ENCODE measurements around the gene PDE7B.
"Not testable (repeated sequence)": the region's sequence is repeated elsewhere in the genome, so short reads cannot be mapped to it uniquely, and the experiment has no call there.

The PDE7B gene

DNA sequence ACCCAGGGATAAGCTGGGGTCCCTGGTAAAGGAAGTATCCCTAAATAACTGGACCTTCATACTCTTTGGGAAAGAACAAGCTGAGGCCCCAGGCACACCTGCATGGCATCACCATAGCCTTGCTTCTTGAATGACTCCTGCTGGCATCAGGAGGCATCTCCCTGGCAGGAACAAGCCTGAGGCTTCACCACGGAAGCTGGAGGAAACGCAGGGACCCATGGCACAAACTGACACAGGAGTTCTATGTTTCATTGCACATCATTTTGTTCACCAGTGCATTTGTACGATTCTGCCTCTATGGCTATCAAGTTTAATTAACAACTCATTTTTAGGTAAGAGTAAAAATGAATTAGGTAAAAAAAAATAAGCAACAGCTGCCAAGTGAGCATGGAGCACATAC lies 619 bp upstream of the PDE7B start:
- no peak for DNase-seq

GRCh38 chr6:135852746-135853145 lies 1.2 kb downstream of the PDE7B start:
- no peak for DNase-seq

DNA sequence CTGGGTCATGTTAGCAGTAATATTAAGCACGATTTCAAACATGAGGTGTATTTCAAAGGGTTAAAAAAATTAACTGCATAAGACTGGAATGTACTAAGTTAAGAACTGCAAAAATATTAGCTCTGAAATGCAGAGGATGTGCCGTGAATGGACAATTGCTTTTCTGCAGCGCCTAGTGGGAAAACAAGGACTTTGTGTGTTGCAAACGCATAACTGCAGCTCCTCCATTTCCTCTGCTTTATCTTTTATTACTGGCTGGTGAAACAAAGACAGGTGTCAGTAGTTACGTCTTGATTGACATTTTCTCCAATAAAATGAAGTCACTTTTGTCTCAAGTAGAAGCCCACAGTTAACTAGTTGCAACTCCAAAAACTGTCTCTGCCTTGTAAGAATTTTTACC lies 1.7 kb downstream of the PDE7B start:
- DNase-seq = no peak

DNA sequence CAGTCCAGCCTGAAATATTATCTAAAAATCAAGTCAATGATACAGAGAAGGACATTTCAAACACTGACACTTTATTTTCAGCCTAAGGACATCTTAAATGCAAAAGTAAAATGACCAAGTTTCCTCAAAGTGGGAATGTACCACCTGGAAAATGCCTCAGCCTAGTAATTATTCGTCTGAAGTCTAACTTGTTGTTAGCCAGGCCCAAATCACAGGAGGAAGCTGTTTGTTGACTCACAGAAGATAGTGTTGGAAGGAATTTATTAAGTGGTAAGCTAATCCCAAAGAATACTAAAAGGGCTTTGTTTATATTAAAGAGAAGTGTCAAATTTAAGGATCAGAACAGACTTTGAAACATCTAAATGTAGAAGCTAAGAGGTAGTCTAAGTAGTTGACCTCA lies 2.5 kb downstream of the PDE7B start:
- no peak for DNase-seq

DNA sequence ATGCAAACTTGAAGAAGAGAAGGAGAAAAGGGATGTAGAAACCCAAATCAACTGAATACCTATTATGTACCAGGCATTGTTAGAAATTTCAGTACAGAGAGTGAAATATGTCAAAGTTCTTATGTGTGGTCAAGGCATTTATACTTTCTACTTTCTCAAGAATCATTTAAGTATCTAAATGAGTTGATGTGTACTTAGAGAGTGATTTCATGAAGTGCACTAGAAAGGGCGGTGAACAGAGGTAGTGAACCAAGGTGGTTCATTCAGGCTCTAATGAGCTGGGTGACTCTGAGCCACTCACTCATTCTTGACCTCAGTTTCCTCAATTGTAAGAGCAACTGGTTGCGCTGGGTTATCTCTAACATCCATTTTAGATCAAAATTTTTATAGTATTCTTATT lies 3.3 kb downstream of the PDE7B start:
- DNase-seq = no peak

GRCh38 chr6:135858931-135859330 lies 7.4 kb downstream of the PDE7B start:
- no peak for DNase-seq

DNA sequence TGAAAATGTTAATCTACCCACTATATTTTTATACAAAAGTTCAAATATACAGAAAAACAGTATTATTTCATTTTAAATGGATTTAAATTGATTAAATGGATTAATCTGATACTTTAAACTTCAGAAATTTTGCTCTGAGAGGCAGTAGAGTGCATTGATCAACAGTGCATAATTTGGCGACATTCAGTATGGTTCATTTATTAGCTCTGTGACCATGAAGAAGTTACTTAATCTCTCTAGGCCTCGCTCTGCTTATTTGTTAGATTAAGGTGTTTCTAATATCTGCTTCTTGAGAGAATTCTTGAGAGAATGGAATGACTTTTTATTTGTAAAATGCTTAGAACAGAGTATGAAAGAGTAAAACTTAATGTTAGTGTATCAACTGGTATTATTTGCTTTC lies 8.9 kb downstream of the PDE7B start:
- DNase-seq = no peak

DNA sequence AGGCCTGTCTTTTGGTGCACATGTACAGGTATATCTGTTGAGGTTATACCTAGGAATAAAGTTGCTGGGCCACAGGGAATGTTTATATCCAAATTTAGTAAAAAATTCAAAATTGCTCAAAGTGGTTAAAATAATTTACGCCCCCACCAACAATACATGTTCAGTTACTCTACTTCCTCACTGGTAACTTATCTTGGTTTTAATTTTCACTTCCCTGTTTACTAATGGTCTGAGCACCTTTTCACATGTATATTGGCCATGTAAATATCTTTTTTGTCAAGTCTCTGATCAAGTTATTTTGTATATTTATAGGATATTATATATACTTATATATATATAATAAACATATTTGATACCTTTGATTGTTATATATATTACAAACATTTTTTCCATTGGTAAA lies 9.7 kb downstream of the PDE7B start:
- DNase-seq = no peak

- DNase-seq = not testable (repeated sequence)
Observed at GRCh38 chr6:135864929-135865328, 13.4 kb downstream of the PDE7B start.

DNA sequence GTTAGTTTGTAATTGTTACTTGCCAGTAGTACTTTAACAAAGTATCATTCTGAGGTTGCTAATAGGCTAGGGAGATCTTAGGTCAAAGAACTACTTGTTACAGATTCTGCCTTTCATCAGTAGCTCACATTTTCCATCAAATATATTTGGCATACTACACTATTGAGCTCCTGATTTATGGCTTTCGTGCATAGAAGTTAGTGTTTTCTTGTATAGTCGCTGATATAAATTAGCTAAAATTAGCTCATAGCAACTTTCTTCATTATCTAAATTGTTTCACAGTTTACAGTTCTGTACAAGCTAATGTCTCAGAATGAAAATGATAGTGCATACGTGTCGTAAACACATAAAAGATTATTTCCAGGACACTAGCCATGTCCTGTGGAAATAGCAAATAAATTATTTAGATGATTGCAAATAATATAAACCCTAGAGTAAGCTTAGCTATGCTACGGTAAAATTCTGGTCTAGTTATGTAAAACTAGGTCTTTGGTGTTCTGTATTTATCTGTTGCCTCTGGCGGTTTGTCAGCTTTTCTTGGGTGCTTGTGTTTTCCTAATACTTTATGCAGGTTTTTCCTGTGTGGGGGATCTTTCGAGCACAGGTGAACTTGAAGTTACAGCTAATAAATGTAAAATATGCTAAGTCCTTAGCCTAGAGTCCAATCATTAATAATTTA lies 15.1 kb downstream of the PDE7B start:
- no peak for DNase-seq

GRCh38 chr6:135867332-135867731 lies 15.8 kb downstream of the PDE7B start:
- no peak for DNase-seq

DNA sequence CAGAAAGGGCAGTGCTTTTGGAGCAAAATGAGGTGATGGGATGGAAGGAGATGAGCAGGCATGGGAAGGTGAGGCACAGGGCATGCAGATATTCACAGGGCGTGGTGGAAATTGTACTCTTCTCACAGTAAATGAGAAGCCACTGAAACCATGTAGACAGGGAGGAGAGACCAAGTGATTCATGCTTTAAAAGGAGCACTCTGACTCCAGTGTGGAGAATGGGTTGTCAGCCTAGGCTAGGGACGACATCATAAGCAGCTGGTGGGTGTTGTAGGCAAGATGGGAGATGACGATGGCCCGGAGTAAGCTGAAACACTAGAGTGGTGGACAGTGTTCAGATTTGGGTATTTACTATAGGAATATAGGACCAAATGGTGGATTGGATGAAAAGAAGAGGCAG lies 18.4 kb downstream of the PDE7B start:
- DNase-seq = no peak

GRCh38 chr6:135870722-135871121 lies 19.2 kb downstream of the PDE7B start:
- no peak for DNase-seq

- DNase-seq = no peak
Observed at GRCh38 chr6:135871296-135871695, 19.8 kb downstream of the PDE7B start.

DNA sequence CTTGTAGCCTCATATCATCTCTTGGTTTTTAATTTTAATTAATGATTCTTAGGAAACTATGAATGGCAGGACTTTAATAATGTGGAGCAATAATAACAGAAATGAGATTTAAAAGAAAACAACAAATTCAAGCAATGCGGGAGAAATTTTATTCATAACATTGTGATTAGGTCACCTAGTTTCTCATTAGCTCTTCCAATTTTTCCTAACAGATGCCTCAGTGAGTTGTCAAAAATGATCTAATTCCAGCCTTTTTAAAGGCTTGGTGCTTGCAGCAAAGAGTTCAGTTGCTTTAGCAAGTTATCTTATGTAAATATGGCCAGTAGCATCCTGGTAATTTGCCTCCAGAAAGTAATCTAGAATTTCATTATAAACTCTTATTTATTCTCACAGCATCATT lies 20.4 kb downstream of the PDE7B start:
- no peak for DNase-seq

DNA sequence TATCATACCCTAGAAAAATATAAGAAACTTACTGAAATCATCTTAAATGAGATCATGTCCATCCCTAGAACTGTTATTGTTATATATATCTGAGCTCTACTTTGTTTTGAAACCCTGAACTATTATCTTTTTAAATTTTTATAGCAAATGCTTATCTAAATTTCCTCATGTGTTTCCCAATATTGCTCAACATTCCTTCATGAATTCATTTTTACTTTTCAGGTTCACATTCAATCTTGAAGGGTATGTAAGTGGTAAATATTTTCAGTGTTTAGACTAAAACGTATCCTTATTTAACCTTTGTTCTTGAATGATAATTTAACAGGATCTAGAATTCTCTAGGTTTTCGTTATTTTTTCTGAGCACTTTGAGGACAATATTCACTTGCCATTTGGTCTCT lies 23.9 kb downstream of the PDE7B start:
- no peak for DNase-seq

- no peak for DNase-seq
Observed at GRCh38 chr6:135876058-135876457, 24.6 kb downstream of the PDE7B start.

DNA sequence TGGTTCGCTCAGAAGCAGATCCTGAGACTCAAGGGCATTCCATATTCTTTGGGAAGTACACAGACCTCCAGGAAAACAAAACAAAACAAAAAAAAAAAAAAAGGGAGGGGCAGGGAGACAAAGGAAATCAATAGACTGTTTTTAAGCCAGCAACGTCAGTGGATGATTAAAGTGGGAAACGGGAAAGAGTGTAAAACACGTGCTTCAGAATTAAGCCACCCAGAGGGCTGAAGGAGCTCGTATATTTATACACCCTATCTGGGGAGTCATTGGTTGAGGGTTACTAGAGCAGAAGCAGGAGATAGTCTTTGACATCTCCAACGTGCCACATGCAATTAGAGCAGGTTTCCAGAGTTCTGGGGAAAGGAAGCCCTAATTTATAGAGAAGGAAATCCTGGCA lies 26.2 kb downstream of the PDE7B start:
- DNase-seq = no peak

GRCh38 chr6:135880066-135880972 lies 28.8 kb downstream of the PDE7B start:
- no peak for DNase-seq

DNA sequence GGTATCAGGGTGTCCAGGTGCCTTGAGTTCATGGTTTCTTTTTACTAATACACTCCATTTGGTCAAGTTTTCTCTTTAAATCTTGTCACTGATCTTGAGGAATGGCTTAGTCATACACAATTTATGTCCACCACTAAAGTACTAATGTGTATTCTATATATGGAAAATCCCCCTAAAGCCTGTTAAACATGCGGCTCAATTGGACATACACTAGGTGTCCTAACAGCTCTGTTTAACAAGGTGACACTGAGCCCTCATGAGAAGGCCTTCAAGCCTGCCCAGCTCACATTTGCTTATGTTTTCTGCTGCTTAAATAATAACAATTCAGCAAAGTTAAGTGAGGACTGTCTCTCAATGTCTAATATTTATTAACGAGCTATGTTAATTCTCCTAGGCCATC lies 31.5 kb downstream of the PDE7B start:
- DNase-seq = no peak

- no peak for DNase-seq
Observed at GRCh38 chr6:135883536-135883935, 32.0 kb downstream of the PDE7B start.

GRCh38 chr6:135884136-135884535 lies 32.6 kb downstream of the PDE7B start:
- no peak for DNase-seq

DNA sequence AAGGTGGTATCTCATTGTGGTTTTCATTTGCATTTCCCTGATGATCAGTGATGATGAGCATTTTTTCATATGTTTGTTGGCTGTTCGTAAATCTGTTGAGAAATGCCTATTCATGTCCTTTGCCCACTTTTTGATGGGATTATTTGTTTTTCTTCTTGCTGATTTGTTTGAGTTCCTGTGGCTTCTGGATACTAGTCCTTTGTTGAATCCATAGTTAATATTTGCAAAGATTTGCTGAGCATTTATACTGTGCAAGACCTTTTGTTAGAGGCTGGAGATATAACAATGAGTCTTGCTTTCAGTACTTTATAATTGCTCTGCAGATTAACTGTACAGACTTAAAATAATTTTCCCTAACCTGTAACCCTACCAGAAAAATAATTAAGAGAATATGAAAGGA lies 35.6 kb downstream of the PDE7B start:
- DNase-seq = no peak

GRCh38 chr6:135888818-135889217 lies 37.3 kb downstream of the PDE7B start:
- DNase-seq = no peak

DNA sequence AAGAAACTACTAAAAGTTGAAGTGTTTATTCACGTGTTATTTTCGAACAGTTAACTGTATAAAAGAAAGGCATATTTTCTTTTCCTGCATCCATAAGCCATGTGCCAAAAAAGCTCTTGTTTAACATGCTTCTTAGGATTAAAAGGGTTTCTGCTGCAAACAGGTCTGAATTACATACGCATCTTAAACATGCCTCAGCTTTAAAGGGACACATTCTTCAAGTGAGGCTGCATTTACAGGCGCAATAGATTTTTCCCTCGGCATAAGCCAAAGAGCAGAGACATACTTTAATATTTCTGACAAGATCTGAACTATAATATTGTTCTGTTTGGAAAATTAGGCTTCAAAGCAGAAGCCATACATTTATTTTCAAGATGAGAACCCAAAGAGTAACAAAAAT lies 39.4 kb downstream of the PDE7B start:
- no peak for DNase-seq

Measured in NCI-H1105 (cell line).